ENCODE measurements around the gene C12orf76. TPM values are rescaled to one million over a fixed set of nuclear protein-coding genes. Genes with fewer than 3 reads are reported as not detected.

The C12orf76 gene
- total RNA-seq, 4 donors from 2014 or later, result 19.4 to 29.7 (median 22.5) TPM

- Histone ChIP-seq H3K27me3 (no peaks in the 10 kb centered on the region), H3K9me3 (no peaks in the 10 kb centered on the region), H3K4me1 (peaks cover 0 to 56% (median 22%) of the 10 kb centered on the region in 4 donors), H3K4me3 (no peak overlapping the region), H3K36me3 (peaks cover 0 to 25% (median 0%) of the 10 kb centered on the region in 3 donors), H3K27ac (no peak overlapping the region)
- WGBS, 2 donors, result 78 to 86% methylated on average over 2 of the region's 2 CpGs
- no peak for TF ChIP-seq POLR2A (IDR thresholded peaks at IDR 0.05)
- DNase-seq (ENCODE audit: low spot score in 2 of 2), result no peak
Observed at GRCh38 chr12:109993091-109993490, 55.2 kb downstream of the C12orf76 start.

- TF ChIP-seq CTCF (IDR thresholded peaks at IDR 0.05) (no peak), POLR2A (IDR thresholded peaks at IDR 0.05) (no peak), EP300 (IDR thresholded peaks at IDR 0.05) (no peak)
- Histone ChIP-seq H3K9me3 (no peaks in the 10 kb centered on the region), H3K27me3 (no peaks in the 10 kb centered on the region), H3K4me1 (peaks cover 0 to 52% (median 20%) of the 10 kb centered on the region in 4 donors), H3K36me3 (peaks cover 2 to 40% (median 6%) of the 10 kb centered on the region in 3 donors), H3K4me3 (no peak overlapping the region), H3K27ac (no peak overlapping the region)
- no peak for DNase-seq (ENCODE audit: low spot score in 2 of 2)
- WGBS, 2 donors, result 94% methylated on average over 5 of the region's 5 CpGs
Observed at GRCh38 chr12:109991586-109991985, 56.7 kb downstream of the C12orf76 start.

Small RNA genes lying within 50 kb of the gene (small RNA-seq; reads per million reads assigned to genes)
- gene AC007546.2, result not detected

Other genes starting within 250 kb of the C12orf76 start
- 1 to 10 TPM in 2 of 4 donors, under 1 TPM in 2; 0.42 to 3.0 (median 1.4) TPM for gene TRPV4, start 215.1 kb downstream of the C12orf76 start, total RNA-seq
- gene GLTP, start 168.0 kb downstream of the C12orf76 start, total RNA-seq, result 10 to 100 TPM; 42.0 to 71.7 (median 49.7) TPM
- 10 to 100 TPM; 11.4 to 39.6 (median 21.1) TPM for gene TCHP, start 148.2 kb downstream of the C12orf76 start, total RNA-seq
- gene GIT2, start 52.2 kb downstream of the C12orf76 start, total RNA-seq, result 10 to 100 TPM; 39.8 to 62.9 (median 55.5) TPM
- gene ANKRD13A, start 49.1 kb downstream of the C12orf76 start, total RNA-seq, result 10 to 100 TPM; 38.5 to 69.0 (median 51.7) TPM
- gene IFT81, start 75.8 kb upstream of the C12orf76 start, total RNA-seq, result 10 to 100 TPM; 11.5 to 36.1 (median 21.8) TPM
- 100 to 1,000 TPM in 2 of 4 donors, 10 to 100 TPM in 2; 77.8 to 106 (median 90.1) TPM for gene ATP2A2, start 232.7 kb upstream of the C12orf76 start, total RNA-seq

Measured in tibial nerve (tissue), 4 donors.